A549 treated with CpdA at 1 μM for 4 hours (cell line): ENCODE data around the gene GCFC2. TPM values are rescaled to one million over a fixed set of nuclear protein-coding genes. Genes with fewer than 3 reads are reported as not detected.

Experiments used
- total RNA-seq: library from RNA; stranded (reverse); fragments of 200-300 nt; extraction: Qiagen RNA extraction; gene quantifications from 5 replicates; pipeline ENCODE4 v1.2.3, GENCODE V29; 2022; ENCODE audit warnings: low read depth

The GCFC2 gene
- total RNA-seq = 15.5 to 18.5 TPM (median 17.3 TPM) in 5 replicates

DNA sequence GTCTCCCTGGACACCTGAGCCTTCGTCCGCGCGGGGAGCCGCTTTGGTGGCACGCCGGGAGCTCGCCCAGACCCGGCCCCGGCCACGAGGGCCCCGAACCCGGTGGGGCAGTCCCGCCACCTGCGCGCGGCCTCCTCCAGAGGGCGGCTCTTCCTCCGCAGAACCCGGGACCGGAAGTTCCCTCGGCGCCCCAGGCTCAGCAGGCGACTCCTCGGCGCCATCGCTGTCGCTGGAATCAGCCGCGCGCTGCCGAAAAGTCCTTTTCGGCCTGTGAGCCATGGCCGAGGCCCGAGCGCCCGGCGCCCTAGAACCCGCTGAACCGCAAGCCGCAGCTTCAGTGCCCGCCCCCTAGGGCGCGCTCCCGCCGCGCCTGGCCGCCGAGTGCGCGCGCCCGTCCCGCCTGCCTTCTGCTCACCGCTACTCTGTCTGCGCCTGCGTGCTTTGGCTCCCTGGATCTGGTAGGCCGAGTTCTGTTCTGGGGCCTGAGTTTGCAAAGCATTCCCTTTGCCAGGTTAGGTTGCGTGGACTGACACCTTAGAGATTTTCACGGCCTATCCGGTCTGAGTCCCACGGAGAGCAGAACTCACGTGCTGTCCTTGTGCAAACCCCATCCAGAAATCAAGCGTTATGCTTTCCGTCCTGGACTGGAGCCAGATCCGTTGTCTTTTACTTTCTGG, at the start of gene GCFC2:
GCFC2 (minus strand) TSS at position 339 of the 677 bp plus-strand sequence; CDS start at position 279, 60 bp downstream.

DNA sequence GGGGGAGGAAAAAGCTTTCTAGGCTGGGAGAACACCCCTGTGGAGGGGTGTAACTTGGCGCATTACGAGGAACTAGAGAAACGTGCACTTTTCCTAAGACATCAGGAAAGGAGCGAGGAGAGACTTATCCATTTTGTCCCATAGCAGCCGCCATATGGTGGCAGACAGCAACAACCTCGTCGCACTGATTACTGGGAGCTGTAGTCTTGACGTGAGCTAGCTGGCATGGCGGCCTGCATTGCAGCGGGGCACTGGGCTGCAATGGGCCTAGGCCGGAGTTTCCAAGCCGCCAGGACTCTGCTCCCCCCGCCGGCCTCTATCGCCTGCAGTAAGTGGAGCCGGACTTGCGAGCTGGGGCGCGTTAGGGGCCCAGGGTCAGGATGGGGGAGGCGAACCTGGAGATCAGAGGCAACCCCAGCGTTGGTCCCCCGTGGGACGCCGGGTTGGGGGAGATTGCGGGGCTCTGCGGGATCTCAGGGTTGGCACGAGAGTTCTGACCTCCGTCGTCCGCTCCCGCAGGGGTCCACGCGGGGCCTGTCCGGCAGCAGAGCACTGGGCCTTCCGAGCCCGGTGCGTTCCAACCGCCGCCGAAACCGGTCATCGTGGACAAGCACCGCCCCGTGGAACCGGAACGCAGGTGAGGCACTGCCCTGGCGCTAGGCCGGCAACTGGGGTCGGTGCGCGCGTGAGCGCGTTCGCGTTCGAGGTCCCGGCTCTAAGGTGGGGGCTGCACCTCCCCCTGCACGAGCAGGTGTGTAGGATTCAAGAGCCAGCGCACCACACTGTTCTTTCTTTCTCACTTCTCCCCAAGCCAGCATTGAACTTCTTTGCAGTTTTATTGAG, 63.9 kb downstream of the GCFC2 start, which contains the start of gene MRPL19:
MRPL19 (plus strand) TSS at position 201 of the 843 bp plus-strand sequence; CDS start at position 226, 25 bp downstream.

Other genes starting within 250 kb of the GCFC2 start
- 10.5 to 15.5 TPM (median 12.4 TPM) in 5 replicates for gene EVA1A, start 150.0 kb downstream of the GCFC2 start, total RNA-seq
- gene MRPL19, start 64.1 kb downstream of the GCFC2 start, total RNA-seq = 72.0 to 74.6 TPM (median 74.0 TPM) in 5 replicates